Natural killer cell treated with Interleukin-12 subunit alpha and Interleukin-12 subunit beta and Interleukin-15 and Interleukin-18, amount 100 ng/mL, for 72 hours (primary cell): ENCODE results near the gene PRKG2. TPM values are rescaled to one million over a fixed set of nuclear protein-coding genes. Genes with fewer than 3 reads are reported as not detected.
A peak's percentile ranks its signal among the peaks of the same experiment; 100 is the strongest.
"Not testable (repeated sequence)": the region's sequence is repeated elsewhere in the genome, so short reads cannot be mapped to it uniquely, and the experiment has no call there.

Experiments used
- ATAC-seq, 2 donors: fragments of 150-1000 bp; cut with Tn5 transposase in 1 of 2; sonication (Bioruptor Pico), chemical (Tn5 transposase) in 1 of 2; 2 replicates each; pipeline ENCODE4 v1.10.0; 2021
- DNase-seq: peaks from one replicate; pipeline ENCODE4 v3.0.0; 2022; ENCODE audit warnings: low spot score
- H3K27ac Mint-ChIP-seq, 2 donors: 1 replicate in 1 of 2; 2 replicates in 1 of 2; pipeline ENCODE4 v1.8.0; 2022; ENCODE audit warnings: mixed read lengths in 2 of 2, mild to moderate bottlenecking in 1 of 2, moderate library complexity in 1 of 2
- H3K27me3 Mint-ChIP-seq, 2 donors: 1 replicate in 1 of 2; 2 replicates in 1 of 2; pipeline ENCODE4 v1.8.0; 2022; ENCODE audit warnings: mixed read lengths in 2 of 2
- H3K36me3 Mint-ChIP-seq: one replicate; pipeline ENCODE4 v1.8.0; 2022; ENCODE audit warnings: mixed read lengths
- H3K4me1 Mint-ChIP-seq, 2 donors: 1 replicate in 1 of 2; 2 replicates in 1 of 2; pipeline ENCODE4 v1.8.0; 2022; ENCODE audit warnings: low read depth in 2 of 2, mixed read lengths in 2 of 2, mild to moderate bottlenecking in 1 of 2
- H3K4me3 Mint-ChIP-seq: one replicate; pipeline ENCODE4 v1.8.0; 2022; ENCODE audit warnings: mixed read lengths
- H3K9me3 Mint-ChIP-seq: 2 replicates; pipeline ENCODE4 v1.8.0; 2022; ENCODE audit warnings: mixed read lengths
- total RNA-seq, 2 donors: library from RNA; stranded (reverse); gene quantifications; one replicate each; pipeline ENCODE4 v1.2.3, GENCODE V29; 2022

PRKG2 gene
- total RNA-seq, 2 donors from 2014 or later: 0.10 to 0.33 TPM

DNA sequence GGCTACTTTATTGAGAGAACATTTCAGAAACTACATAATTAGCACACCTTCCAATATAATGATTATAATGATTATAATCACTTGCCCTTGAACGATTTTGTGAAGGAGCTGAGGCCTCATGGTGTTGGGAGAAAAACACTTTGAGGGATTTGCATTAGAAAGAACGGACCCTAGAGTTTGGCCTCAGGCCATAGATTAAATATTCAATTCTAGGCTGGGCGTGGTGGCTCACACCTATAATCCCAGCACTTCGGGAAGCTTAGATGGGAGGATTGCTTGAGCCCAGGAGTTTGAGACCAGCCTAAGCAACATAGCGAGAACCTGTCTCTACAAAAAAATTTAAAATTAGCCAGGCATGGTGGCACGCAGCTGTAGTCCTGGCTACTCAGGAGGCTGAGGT lies 12.9 kb upstream of the PRKG2 start:
- no peaks in the 10 kb centered on the region for H3K4me1 Mint-ChIP-seq
- H3K4me3 Mint-ChIP-seq: no peak overlapping the region
- DNase-seq (no peak), ATAC-seq (no peak)
- H3K36me3 Mint-ChIP-seq: no peaks in the 10 kb centered on the region
- peaks cover 12% of the 10 kb centered on the region for H3K9me3 Mint-ChIP-seq
- H3K27ac Mint-ChIP-seq: no peak overlapping the region
- H3K27me3 Mint-ChIP-seq: no peaks in the 10 kb centered on the region

DNA sequence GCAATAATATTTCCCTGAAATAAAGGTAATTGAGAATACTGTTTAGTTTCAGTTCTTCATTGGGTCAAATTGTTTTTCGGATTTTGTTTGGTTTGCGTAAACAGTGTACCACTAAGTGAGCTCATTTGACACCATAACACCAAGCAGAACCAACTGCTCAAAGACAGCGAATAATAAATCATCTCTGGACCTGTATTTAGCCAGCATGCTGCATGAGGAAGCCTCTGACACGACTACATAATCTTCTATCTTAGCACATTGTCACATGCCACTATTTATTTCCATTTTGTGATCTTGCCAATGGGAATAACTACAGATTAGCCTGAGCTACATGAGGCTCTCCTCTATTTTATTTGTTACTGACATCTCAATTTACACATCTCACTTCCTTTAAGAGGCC lies 12.1 kb upstream of the PRKG2 start:
- Mint-ChIP-seq H3K27me3 (no peaks in the 10 kb centered on the region), H3K27ac (no peak overlapping the region), H3K4me1 (no peaks in the 10 kb centered on the region), H3K4me3 (no peak overlapping the region), H3K36me3 (no peaks in the 10 kb centered on the region), H3K9me3 (peaks cover 9% of the 10 kb centered on the region)
- DNase-seq: no peak
- ATAC-seq: no peak

DNA sequence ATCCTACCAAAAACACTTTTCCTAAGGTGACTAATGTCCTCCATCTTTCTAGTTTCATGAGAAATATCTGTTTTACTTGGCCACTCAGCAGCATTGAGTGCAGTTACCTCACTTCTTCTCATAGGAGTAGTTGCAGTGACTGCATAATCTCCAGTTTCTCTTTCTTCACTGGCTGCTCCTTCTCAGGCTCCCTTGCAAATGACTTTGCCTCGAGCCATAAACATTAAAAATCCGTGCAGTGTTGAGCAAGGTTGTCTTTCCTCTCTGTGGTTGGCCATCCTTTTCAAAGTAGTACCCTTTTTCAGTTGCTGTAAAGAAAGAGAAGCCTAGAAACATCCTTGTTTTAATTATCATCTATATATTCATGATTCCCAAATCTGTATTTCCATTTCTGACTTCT lies 10.2 kb upstream of the PRKG2 start:
- no peak overlapping the region for H3K27ac Mint-ChIP-seq
- peaks cover 3 to 9% of the 10 kb centered on the region in 2 donors for H3K27me3 Mint-ChIP-seq
- no peaks in the 10 kb centered on the region for H3K36me3 Mint-ChIP-seq
- ATAC-seq: no peak
- H3K9me3 Mint-ChIP-seq: peaks cover 12% of the 10 kb centered on the region
- no peak overlapping the region for H3K4me3 Mint-ChIP-seq
- H3K4me1 Mint-ChIP-seq: no peaks in the 10 kb centered on the region
- no peak for DNase-seq

DNA sequence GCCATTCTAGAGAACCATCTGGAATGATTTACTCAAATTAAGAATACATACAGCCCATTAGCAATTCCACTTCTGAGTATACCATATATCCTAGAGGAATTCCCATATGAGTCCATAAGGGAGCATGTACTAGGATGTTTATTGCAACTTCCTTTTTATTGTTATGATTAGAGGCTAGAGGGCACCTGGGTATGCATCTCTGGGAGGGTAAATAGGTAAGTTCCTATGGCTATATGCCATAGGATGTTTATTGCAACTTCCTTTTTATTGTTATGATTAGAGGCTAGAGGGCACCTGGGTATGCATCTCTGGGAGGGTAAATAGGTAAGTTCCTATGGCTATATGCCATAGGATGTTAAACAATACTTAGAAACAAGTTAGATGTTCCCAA lies 7.1 kb upstream of the PRKG2 start:
- not testable (repeated sequence) for H3K4me1 Mint-ChIP-seq, H3K4me3 Mint-ChIP-seq, DNase-seq, H3K36me3 Mint-ChIP-seq, ATAC-seq, H3K27ac Mint-ChIP-seq
- H3K27me3 Mint-ChIP-seq: peaks cover 14 to 15% of the 10 kb centered on the region in 2 donors
- H3K9me3 Mint-ChIP-seq: peaks cover 18% of the 10 kb centered on the region

DNA sequence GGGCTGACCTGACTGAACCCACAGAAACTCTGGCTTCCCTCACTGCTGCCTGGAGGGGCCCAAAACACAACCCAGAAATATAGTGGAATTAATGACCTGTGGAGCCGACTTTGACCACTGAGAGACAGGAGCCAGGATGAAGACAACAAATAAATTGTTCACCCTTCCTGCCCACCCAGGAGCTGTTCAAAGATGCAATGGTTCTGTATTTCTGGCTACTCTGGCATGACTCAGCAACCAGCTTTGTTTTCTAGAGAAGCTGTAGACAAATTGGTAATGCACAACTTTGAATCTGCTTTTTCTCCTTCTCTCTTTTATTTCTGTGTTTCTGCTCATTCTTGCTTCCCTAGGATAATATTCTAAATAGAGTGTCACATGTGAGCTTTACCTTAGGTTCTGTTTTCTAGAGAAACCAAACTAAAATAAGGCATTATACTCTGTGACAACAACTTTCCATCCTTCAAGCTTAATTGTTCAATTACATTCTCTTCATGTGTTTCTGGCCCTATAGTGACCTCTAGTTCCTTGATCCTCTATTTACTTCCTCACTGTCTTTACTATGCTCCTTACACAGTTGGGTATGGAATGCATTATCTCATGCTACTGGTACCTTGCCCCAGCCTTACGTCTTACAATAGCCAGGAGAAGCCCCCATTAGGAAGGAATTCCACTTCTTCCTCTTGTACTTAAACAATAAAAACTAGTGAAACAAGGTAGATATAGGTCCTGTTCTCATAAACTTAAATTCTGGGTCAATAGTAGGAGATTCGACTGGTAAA lies 6.5 kb upstream of the PRKG2 start:
- H3K4me3 Mint-ChIP-seq: no peak overlapping the region
- H3K9me3 Mint-ChIP-seq: peaks cover 18% of the 10 kb centered on the region
- peaks cover 14 to 15% of the 10 kb centered on the region in 2 donors for H3K27me3 Mint-ChIP-seq
- H3K4me1 Mint-ChIP-seq: no peaks in the 10 kb centered on the region
- no peak for DNase-seq
- H3K36me3 Mint-ChIP-seq: no peaks in the 10 kb centered on the region
- no peak overlapping the region for H3K27ac Mint-ChIP-seq
- ATAC-seq: no peak

DNA sequence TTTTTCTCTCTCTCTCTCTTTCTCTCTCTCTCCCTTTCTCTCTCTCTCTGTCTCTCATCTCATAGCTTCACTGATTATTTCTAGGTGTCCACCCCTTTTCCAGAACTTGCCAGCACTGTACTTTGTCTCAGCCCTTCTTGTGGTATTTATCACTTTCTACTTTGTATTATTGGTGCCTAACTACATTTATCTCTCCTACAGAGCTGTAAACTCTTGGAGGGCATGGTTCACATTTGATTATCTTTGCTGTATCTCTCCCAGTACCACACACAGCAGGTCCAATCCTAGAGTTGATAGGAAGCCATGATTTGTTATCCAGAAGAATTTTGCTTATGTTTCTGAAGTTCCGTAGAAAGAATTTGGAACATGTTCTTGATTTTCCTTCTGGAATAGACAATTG lies 5.2 kb upstream of the PRKG2 start:
- Mint-ChIP-seq H3K4me1 (no peaks in the 10 kb centered on the region), H3K36me3 (no peaks in the 10 kb centered on the region), H3K27ac (no peak overlapping the region), H3K27me3 (peaks cover 22 to 23% of the 10 kb centered on the region in 2 donors), H3K4me3 (no peak overlapping the region), H3K9me3 (peaks cover 18% of the 10 kb centered on the region)
- no peak for ATAC-seq
- DNase-seq: no peak

DNA sequence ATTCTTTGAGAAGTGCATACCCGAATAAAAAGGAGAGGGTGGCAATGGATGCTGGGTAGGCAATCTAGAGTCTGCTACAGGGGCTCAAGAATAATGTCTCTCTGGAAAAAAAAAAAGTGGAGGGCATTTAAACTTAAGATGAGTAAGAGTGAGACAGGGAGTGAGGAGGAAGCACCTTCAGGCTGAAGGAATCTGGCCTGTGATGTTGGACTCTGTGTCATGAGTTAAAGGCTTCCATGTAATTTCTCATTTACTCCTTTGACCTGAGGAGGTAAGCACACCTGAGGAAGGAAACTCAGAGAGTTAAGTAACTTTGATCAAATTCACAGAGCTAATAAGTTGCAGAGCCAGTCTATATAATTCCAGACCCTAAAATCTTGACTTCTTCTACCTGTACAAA lies 3.2 kb upstream of the PRKG2 start:
- peaks cover 15% of the 10 kb centered on the region for H3K9me3 Mint-ChIP-seq
- no peaks in the 10 kb centered on the region for H3K36me3 Mint-ChIP-seq
- DNase-seq: no peak
- no peak overlapping the region for H3K4me3 Mint-ChIP-seq
- no peak for ATAC-seq
- no peaks in the 10 kb centered on the region for H3K4me1 Mint-ChIP-seq
- H3K27ac Mint-ChIP-seq: no peak overlapping the region
- H3K27me3 Mint-ChIP-seq: peaks cover 22 to 29% of the 10 kb centered on the region in 2 donors

DNA sequence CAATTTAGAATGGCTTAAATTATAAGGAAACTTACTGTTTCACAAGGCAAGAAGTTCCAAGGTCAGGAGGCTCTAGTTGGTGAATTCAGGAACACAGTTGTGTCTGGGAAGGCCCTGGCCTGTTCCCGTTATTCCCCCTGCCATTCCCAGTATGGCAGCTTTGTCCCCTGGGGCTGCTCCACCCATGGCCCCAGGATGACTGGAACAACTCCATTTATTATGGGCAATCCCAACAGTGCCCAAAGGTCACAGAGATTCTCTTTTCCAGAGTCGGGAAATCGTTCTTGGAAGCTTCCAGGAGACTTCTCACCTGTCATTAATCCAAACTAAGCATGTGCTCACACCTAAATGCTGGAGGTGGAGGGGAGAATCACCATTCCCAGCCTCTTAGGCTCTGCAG lies 2.8 kb upstream of the PRKG2 start:
- Mint-ChIP-seq H3K4me1 (no peaks in the 10 kb centered on the region), H3K4me3 (no peak overlapping the region), H3K9me3 (peaks cover 15% of the 10 kb centered on the region), H3K36me3 (no peaks in the 10 kb centered on the region), H3K27ac (no peak overlapping the region), H3K27me3 (peaks cover 22 to 29% of the 10 kb centered on the region in 2 donors)
- DNase-seq (no peak), ATAC-seq (no peak)

DNA sequence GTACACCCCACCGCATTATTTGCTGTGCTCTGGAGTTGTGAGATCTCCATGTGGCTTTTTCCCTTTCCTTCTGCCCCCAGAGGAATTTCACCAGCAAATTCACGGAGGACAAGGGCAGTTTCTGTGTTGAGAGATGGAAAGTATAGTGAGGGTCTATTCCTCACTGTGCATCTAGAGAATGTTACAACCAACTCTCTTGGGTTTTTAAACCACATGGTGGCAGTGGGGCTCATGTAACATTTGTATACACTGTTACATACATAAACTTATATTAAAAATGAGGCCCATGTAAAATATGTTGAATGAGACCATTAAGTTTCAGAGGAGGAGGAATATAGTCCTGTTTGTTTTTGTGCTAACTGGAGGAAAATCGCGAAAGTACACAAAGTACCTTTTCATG lies 909 bp upstream of the PRKG2 start:
- Mint-ChIP-seq H3K27ac (no peak overlapping the region), H3K36me3 (no peaks in the 10 kb centered on the region), H3K4me3 (no peak overlapping the region), H3K27me3 (peaks cover 22 to 24% of the 10 kb centered on the region in 2 donors), H3K9me3 (peaks cover 10% of the 10 kb centered on the region), H3K4me1 (no peaks in the 10 kb centered on the region)
- no peak for ATAC-seq
- DNase-seq: no peak

DNA sequence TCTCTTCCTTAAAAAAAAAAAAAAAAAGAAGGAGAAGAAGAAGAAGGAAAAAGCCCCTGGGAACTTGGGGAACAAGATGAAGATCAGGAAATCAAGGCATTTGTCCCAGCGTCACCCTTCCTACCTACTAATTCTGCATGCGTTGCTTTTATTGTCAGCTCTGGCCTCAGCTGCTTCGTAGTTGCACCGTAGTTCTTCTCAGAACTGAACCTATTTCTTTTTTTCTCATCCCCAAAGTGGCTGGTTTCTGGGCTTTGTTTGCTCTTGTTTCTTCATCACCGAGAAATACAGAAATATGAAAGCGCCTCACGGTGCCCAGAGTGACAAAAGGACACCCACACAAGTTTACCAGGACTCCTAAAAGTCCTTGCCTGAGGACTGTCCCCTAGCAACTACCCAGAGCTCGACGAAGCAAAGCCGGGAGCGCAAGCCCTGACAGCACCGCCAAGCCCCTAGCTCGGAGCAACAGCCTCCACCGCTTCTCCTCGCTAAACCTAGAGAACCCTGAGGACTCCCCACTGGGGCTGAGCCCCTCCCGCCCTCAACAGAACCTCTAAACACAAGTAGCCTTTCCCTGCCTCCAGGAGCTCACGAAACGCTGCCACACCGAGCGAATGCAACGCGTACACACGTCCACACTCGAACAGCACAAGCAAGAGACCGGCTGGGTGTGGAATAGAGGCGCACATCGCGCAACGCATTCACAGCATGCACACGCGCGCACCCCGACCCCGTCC lies 710 bp downstream of the PRKG2 start:
- H3K4me1 Mint-ChIP-seq: no peaks in the 10 kb centered on the region

DNA sequence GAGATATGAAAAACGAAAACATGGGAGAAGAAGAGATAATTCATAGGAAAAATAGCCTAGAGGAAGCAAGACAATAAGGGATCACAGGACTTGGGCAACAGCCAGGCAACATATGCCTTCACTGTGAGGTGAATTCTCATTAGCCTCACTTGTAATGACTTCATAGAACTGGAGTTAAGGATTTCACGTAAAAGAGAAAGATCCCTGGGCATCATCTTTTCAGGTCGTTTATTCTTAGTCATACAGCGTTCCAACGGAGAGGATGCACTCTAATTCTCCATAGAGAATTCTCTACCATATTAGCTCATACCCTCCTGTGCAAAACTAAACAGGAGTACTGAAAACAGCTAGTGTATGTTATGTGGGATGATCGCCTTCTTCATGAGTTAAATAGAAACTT lies 1.4 kb downstream of the PRKG2 start:
- DNase-seq: no peak
- H3K36me3 Mint-ChIP-seq: no peaks in the 10 kb centered on the region
- peaks cover 9 to 14% of the 10 kb centered on the region in 2 donors for H3K27me3 Mint-ChIP-seq
- H3K4me3 Mint-ChIP-seq: no peak overlapping the region
- no peaks in the 10 kb centered on the region for H3K4me1 Mint-ChIP-seq
- ATAC-seq: no peak
- no peak overlapping the region for H3K27ac Mint-ChIP-seq
- H3K9me3 Mint-ChIP-seq: no peaks in the 10 kb centered on the region

More for the DNA sequence above, 710 bp downstream of the PRKG2 start:
- H3K27ac Mint-ChIP-seq: no peak overlapping the region
- peak overlapping the region; percentile 59 for H3K4me3 Mint-ChIP-seq
- peaks cover 2% of the 10 kb centered on the region for H3K9me3 Mint-ChIP-seq
- no peaks in the 10 kb centered on the region for H3K36me3 Mint-ChIP-seq
- ATAC-seq (peak; percentile 36 to 39), DNase-seq (no peak)
- peaks cover 13 to 16% of the 10 kb centered on the region in 2 donors for H3K27me3 Mint-ChIP-seq

DNA sequence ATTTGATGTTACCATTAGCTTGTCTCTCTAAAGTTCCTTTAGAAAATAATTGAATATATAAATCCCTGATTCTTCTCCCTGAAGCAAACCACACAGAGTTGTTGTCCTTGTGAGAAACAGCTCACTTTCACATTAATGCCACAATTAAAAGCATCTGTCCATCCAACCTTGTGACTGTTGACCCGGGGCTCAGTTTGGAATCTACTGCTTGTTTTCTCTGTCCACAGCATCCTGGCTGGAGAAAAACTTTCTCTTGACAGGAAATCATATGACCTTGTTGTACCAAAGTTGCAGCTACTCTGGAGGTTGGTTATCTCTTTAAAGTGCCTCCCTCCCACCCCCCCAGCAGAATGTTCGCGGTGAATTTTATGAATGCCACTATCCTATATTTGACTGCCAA lies 3.1 kb downstream of the PRKG2 start:
- Mint-ChIP-seq H3K27me3 (peaks cover 9 to 14% of the 10 kb centered on the region in 2 donors), H3K9me3 (no peaks in the 10 kb centered on the region), H3K4me3 (no peak overlapping the region), H3K36me3 (no peaks in the 10 kb centered on the region), H3K27ac (no peak overlapping the region), H3K4me1 (no peaks in the 10 kb centered on the region)
- DNase-seq (no peak), ATAC-seq (no peak)

DNA sequence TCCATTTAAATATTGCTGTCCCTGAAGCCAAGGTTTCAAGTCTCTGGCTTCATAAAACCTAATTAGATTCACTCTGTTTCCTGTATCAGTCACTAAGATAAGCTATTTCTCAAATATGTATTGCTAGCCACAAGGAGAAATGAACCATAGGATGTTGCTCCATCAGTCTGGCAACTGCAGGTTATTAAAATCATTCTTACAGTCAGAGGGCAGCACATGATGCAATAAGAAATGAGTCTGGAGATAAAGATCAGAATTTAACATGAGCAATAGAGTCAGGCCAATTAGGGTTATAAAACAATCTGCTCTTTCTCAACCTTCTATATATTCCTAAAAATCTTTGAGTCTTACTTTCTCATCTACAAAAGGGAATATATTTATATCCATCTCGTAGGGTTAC lies 7.2 kb downstream of the PRKG2 start:
- peaks cover 5 to 7% of the 10 kb centered on the region in 2 donors for H3K27me3 Mint-ChIP-seq
- H3K9me3 Mint-ChIP-seq: no peaks in the 10 kb centered on the region
- H3K36me3 Mint-ChIP-seq: no peaks in the 10 kb centered on the region

DNA sequence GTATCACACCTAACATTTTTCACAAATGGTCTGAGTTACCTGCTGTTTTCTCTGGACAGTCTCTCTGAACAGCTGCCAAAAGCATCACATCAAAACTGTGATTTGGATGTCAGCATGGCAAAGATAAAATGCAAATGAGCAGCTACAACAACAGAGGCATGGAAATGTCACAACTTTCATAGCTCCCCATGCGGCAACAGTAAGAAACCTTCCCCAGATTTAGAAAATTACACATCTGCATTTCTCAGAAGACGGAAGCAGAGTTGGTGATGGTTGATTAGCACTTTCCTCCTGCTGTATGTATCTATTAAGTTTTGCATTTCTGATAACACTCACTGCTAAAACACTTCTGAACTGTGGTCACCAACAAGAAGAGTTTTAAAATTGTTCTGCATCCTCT lies 9.7 kb downstream of the PRKG2 start:
- H3K4me3 Mint-ChIP-seq: no peak overlapping the region
- H3K36me3 Mint-ChIP-seq: no peaks in the 10 kb centered on the region
- peaks cover 5 to 7% of the 10 kb centered on the region in 2 donors for H3K27me3 Mint-ChIP-seq
- no peaks in the 10 kb centered on the region for H3K4me1 Mint-ChIP-seq
- DNase-seq (no peak), ATAC-seq (no peak)
- no peaks in the 10 kb centered on the region for H3K9me3 Mint-ChIP-seq
- H3K27ac Mint-ChIP-seq: no peak overlapping the region

More for the DNA sequence above, 7.2 kb downstream of the PRKG2 start:
- no peak for ATAC-seq
- no peak overlapping the region for H3K27ac Mint-ChIP-seq
- no peak overlapping the region for H3K4me3 Mint-ChIP-seq
- H3K4me1 Mint-ChIP-seq: no peaks in the 10 kb centered on the region
- DNase-seq: no peak
